DMS114 treated with DMSO at 0.1 percent for 48 hours (cell line): ENCODE measurements around the gene DENND2A.
"Not testable (repeated sequence)": the region's sequence is repeated elsewhere in the genome, so short reads cannot be mapped to it uniquely, and the experiment has no call there.

Experiments
- DNase-seq: peaks from one replicate; lab custom pipeline; 2025; ENCODE audit not compliant: unreplicated experiment; lab: John Stamatoyannopoulos, UW

Gene DENND2A

DNA sequence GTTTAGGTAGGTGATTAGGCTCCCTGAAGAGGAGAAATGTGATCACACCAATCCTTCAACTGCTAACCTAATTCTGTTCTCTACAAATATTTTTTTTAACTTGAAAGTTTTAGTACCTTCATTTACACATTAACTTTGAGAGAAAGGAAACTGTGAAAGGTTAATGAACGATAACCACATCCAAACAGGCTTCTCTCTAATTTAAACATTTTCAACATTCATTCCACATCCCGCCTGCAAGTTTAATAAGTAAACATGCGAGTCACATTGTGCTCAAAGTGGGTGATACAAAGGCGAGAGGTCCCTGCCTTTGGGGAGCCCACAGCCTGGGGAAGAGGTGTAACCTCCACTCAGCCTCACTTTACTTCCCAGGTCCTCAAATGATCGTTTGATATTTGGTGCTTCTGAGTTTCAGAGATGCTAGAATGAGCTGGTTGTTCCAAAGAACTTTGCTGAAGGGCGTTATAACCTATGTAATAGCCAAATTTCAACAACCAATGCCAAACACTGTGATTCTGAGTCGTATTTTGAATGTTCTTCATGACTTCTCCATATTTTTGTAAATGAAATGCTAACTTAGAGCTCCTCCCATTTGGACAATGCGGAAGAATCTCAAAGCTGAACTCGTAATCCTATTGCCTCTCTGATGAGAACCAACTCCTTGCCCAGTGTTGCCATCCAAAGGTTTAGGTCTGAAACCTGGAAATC, 47.5 kb downstream of the DENND2A start:
- DNase-seq = no peak

DNA sequence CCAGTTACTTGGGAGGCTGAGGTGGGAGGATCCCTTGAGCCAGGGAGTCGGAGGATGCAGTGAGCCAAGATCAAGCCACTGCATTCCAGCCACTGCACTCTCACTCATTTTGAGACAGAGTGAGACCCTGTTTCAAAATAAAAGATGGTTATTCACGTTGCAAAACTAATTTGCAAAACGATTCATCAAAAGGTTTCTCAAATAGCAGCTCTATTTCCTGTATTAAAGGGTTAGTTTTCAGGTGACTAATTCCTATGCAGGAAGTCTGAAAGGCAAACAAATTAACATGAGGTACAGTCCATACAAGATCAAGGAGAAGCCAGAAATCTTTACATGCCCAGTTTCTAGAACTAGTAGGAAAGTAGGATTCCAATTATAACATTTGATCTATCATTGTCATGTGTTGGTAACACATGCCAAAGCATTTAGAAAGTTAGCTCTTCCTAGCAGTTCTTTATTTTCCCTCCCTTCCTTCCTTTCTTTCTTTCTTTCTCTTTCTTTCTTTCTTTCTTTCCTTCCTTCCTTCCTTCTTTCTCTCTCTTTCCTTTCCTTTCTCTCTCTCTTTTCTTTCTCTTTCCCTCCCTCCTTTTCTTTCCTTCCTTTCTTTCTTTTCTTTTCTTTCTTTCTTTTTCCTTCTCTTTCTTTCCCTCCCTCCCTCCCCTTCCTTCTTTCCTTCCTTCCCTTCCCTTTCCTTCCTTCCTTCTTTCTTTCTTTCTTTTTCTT, 49.3 kb downstream of the DENND2A start:
- no peak for DNase-seq

DNA sequence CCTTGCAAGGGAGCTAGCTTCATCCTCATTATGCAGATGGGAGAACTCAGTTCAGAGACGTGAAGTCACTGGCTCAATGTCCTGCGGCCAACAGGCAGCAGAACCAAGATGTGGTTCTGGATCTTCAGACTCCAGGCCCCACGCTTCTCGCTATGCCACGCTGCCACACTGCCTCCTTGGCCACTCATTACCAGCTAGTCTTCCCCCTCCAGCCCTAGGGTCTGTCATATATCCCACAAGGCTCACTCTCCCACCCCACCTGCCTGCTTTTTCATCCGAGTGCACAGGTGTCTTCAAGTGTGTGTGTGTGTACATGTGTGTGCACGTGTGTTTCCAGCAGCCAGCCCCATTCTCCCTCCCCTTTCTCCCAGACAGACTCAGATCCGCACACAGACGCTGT, 53.4 kb downstream of the DENND2A start:
- DNase-seq = no peak

DNA sequence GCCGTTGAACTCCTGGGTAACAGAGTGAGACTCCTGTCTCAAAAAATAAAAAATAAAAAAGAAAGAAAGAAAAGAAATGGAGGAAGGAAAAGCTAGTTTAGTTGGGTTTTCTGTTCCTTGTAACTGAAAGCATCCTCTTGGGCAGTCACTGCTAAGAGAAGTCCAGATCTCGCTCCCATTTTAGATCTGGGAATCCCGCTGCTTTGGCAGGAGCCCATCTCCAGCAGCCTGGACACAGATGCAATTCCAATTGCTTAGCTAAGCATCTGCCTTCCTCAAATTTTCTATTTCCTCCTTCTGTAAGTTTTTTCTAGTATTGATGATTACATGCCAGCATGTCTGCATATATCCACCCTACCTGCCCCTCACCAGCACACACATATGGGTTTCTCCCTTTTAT, 54.1 kb downstream of the DENND2A start:
- DNase-seq = no peak

DNA sequence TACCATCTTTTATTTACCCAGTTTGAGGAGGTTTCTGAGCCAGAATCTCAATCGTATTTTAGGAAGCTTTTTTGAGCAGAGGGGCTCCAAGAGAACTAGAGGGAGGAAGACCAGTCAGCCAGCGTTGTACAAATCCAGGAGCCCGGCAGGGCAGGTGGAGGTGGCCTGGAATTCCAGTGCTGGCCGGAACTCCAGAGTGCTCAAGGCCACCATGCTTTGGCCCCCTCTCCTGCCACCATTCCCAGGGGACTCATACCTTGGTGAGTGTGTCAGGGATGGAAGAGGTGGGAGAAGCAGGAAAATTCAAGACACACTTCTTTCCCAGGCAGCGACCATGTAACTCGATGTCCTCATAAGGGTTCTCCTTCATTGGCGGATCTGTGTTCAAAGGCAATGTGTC, 55.3 kb downstream of the DENND2A start:
- no peak for DNase-seq

DNA sequence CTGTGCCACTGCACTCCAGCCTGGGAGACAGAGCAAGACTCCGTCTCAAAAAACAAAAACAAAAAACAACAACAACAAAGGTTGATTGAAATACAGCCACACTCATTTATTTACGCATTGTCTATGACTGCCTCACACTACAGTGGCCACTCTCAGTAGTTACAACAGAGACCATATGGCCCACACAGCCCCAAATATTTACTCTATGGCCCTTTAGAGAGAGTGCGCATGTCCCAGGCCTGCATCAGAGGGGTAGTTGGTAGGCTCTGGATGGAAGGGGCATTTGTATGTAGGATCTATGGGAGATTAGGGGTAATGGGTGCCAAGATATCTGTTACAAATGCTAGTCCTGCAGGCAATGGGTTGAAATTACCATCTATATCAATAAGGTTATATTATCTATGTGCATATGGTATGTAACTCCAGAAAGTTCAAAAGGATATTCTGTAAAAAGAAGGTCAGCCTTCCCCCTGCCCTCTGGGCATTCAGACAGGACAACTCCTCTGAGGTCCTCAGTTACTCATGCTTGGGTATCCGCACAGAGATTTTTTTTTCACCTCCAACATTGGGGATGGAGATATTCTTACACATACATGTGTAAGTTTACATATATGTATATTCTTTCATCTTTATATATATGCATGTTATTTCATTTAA, 56.3 kb downstream of the DENND2A start:
- DNase-seq = no peak

DNA sequence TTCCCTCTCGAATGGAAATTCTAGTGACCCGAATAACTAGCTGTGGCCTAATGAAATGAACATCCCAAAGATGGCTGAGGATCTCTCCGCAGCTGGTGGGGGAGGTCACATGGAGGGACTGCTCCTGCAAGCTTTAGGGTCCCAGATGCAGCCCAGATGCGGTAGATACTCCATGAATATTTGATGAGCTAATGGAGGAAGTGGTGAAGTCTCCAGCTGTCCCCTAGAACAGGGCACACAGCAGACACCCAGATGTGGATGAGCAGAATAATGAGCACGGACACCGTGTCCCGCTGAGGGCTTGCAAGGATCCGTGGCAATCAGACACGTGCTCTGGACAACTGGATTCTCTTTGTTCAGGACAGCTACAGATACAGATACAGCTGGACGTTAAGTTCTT, 59.2 kb downstream of the DENND2A start:
- DNase-seq = no peak

DNA sequence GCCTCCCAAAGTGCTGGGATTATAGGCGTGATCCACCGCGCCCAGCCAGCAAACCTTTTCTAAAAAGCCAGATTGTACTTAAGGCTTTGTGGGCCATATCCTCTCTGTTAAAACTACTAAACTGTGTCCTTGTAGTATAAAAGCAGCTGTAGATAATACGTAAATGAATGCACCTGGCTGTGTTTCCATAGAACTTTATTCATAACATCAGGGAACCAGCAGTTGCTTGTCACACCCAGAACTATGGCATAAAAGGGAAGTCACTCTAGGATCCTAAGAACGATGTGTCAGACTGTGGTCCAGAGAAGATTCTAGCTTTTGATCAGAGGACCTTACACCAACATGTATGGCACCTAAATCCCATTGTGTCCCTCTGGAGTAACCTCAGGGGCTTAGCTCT, 63.0 kb downstream of the DENND2A start:
- no peak for DNase-seq

DNA sequence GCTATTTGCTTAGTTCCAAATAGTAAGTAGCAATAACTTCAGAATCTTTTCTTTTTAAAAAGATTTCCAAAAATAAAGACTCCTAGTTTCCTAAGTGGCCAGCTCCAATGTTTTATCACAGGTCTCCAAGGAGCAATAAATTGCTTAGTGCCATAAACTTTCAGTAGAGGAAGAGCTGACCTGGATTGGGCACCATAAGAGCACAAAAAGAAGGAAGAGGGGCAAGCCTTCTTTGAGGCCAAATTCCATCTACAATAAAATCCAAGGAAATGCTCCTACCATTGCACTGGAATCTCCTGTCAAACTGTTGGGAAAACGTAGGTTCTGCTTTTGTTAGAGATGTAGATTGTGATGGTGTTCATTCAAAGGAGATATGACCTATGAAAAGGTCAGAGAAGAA, 64.0 kb downstream of the DENND2A start:
- DNase-seq = no peak

DNA sequence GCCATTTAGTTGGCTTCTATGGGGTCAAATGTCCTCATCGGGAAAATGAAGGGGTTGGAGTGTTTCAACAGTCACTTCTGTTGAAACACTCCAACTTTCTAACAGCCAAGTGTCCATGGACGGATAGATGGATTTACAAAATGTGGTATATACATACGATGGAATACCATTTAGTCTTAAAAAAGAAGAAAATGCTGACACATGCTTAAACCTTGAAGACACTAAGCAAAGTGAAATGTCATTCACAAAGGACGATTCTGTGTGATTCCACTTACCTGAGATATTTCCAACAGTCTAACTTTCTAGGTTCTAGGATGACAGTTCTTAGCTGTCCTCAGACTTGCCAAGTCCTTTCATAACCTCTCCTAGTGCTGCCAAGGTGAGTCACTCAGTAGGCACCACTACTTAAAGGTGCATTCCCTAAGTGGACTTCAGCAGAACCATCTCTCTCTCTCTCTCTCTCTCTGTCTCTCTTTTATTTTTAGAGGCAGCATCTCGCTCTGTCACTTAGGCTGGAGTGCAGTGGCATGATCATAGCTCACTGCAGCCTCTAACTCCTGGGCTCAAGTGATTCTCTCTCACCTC, 69.0 kb downstream of the DENND2A start:
- no peak for DNase-seq

DNA sequence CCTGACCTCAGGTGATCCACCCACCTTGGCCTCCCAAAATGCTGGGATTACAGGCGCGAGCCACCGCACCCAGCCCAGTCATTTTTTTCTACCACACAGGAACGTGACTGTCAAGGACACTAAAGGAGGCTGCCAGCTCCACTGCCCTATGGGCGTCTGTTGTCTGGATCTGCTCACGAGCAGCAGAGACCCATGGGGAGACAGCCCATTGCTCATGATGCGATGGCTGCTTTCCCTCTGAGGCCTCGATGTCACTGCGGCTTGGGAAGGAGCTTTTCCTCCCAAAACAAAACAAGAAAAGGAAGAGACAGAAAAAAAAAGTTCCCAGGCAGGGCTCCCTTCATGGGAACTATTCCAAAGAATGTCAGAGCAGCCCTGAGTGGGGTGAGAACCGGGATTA, 70.5 kb downstream of the DENND2A start:
- no peak for DNase-seq

DNA sequence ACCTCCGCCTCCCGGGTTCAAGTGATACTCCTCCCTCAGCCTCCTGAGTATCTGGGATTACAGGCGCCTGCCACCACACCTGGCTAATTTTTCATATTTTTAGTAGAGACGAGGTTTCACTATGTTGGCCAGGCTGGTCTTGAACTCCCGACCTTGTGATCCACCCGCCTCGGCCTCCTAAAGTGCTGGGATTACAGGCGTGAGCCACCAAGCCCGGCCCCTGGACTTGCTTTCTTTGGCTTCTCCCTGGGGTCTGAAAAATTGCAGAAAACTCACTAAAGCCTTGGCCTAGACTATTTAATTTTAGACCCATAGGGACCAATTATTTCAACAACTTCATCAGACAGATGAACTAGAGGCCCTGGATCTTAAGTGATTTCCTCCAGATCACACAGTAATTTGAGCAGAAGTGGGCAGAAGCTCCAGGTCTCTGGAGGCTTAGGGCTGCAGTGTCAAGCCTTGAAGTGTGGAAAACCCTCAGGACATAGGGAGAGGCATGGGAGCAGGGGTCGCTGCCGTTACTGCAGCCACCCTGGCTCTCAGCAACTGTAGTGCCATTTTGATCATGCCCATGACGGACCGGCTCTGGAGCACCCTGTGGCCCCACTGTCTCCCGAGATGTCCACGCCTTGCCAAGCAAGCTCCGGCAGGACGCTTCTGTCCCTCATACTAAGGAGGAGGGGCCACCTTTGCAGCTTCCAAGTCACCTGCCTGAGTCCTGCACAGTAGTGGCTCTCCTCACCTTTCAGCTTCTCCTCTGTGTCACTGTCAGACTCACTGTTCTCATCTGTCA, 72.4 kb downstream of the DENND2A start:
- no peak for DNase-seq

DNA sequence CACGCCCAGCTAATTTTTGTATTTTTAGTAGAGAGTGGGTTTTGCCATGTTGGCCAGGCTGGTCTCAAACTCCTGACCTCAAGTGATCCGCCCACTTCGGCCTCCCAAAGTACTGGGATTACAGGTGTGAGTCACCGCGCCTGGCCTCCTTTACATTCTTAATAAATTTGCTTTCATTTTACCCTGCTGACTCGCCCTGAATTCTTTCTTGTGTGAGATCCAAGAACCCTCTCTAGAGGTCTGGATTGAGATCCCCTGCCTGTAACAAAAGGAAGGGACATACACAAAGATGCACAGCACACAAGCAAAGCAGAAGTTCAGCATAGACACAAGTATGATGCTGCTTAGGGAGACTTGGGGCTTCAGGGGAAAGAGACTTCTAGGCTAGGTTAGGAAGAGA, 74.4 kb downstream of the DENND2A start:
- not testable (repeated sequence) for DNase-seq

DNA sequence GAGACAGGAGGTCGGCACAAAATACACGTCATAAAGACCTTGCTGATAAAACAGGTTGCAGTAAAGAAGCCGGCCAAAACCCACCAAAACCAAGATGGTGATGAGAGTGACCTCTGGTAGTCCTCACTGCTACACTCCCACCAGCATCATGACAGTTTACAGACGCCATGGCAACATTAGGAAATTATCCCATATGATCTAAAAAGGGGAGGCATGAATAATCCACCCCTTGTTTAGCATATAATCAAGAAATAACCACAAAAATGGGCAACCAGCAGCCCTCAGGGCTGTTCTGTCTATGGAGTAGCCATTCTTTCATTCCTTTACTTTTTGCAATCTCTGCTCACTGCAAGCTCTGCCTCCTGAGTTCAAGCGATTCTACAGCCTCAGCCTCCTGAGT, 74.9 kb downstream of the DENND2A start:
- not testable (repeated sequence) for DNase-seq

DNA sequence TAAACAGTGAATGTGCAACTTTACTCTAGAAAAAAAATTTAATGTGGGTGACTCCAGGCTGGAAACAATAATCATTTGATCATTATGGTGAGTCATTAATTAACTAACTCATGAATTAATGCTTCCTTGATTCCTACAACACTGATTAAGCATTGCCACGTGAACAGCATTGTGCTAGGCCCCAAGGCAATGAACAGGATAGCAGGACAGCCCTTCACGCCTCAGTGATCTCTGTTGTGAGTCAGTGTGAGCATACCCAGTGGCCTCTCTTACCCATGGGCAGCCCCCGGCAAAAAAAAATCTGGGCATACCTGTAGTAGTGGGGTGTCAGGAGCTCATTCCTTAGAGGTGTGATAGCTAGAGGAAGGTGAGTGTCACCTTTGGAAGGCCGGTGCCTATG, 76.0 kb downstream of the DENND2A start:
- no peak for DNase-seq

DNA sequence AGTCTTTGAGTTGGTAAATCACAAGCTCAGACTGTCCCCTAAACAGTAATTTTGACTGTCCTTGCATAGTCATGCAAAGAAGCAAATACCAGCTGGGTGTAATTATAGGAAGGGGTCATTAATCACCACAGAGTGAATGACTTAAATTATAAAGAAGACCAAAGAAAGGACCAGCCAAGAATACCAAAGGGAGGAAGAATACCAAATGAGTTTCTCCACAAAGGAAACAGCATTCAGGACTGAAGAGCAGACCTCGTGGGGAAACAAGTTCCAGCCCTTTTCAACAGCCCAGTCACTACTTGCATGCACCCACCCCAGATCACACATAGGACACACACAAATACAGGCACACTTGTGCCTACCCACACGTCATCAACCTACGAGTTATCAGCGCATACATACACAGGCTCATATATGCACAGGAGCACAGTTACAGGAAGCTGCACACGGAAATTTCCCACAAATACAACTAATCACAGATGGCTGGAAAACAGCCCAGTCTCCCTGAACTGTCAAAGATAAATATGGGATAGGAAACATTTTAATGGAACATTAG, 77.6 kb downstream of the DENND2A start:
- no peak for DNase-seq

DNA sequence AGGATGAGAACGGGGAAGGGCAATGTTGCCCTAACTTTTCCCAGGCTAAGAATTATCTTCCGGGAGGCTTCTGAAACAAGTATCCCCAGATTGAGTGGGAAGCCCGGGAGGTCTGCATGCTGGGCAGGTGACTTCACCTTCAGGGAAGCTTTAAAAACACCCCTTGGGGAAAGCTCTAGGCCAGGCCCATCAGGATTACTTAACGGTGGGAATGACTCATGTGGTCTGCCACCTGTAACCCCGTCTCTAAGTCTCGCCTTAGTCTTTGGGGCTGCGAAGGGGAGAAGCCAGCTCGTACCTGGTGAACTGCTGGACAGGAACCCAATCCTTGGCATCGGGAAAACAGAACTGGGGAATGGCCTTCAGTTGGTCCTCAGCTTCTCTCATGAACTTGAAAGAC, 81.2 kb downstream of the DENND2A start:
- DNase-seq = no peak

DNA sequence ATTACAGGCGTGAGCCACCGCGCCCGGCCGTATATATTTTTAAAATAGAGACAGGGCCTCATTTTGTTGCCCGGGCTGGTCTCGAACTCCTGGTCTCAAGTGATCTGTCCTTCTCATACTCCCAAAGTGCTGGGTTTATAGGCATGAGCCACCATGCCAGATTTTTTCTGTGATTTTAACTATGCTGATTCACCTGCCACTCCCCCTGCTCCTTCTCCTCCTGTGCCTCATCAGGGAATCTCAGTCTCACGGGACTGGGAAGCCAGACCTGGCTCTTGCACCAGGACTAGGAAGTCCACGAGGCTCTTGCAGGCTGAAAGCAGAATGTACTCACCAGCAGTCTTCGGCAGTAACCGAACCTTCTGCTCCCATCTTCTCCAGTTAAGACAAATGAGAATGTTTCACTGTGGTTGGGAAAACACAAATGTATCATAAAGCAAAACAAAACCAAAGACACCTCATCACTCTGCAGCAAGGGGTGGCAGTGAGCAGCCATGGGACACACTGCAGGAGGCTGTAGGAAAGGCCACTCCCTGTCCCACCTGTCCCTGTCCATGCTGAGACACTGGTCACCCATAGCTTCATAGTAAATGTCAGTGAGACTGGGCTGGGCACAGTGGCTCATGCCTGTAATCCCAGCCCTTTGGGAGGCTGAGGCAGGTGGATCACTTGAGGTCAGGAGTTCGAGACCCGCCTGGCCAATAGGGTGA, 82.6 kb downstream of the DENND2A start:
- no peak for DNase-seq

DNA sequence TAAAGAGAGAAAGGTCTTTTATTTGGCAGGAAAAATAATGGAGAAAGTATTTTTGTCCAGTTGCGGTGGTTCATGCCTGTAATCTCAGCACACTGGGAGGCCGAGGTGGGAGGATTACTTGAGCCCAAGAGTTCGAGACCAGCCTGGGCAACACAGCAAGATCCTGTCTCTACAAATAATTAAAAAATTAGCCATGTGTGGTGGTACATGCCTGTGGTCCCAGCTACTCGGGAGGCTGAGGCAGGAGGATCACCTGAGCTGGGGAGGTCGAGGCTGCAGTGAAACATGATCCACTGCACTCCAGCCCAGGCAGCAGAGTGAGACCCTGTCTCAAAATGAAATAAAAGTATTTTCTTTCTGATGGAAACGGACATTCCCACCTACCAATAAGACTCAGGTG, 83.5 kb downstream of the DENND2A start:
- no peak for DNase-seq

DNA sequence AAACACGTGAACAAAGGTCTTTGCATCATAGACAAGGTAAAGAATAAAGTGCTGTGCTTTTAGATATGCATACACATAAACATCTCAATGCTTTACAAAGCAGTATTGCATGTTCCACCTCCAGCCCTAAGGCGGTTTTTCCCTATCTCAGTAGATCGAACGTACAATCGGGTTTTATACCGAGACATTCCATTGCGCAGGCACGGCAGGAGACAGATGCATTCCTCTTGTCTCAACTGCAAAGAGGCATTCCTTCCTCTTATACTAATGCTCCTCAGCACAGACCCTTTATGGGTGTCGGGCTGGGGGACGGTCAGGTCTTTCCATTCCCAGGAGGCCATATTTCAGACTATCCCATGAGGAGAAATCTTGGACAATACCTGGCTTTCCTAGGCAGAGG, 87.4 kb downstream of the DENND2A start:
- DNase-seq = not testable (repeated sequence)
